Endodermal cell (in vitro differentiated cells): ENCODE results near the gene RHEX. TPM values are rescaled to one million over a fixed set of nuclear protein-coding genes. Genes with fewer than 3 reads are reported as not detected.

Experiments used
- DNase-seq: peaks from one replicate; pipeline ENCODE4 v3.0.0-alpha.2; 2017
- H3K27ac ChIP-seq: 2 replicates; pipeline ENCODE4 v1.5.1; 2013; ENCODE audit warnings: mild to moderate bottlenecking, low read depth, low read length, moderate library complexity
- H3K27me3 ChIP-seq: 2 replicates; pipeline ENCODE4 v1.6.1; 2013; ENCODE audit warnings: mild to moderate bottlenecking, low read length, moderate library complexity; ENCODE audit not compliant: insufficient read depth, control insufficient read depth, poor library complexity, severe bottlenecking
- H3K36me3 ChIP-seq: 2 replicates; pipeline ENCODE4 v1.7.0; 2013; ENCODE audit warnings: mild to moderate bottlenecking, low read length, moderate library complexity; ENCODE audit not compliant: control insufficient read depth, insufficient read depth
- H3K4me1 ChIP-seq: one replicate; pipeline ENCODE4 v1.7.0; 2013; ENCODE audit warnings: low read length; ENCODE audit not compliant: control insufficient read depth, insufficient read depth
- H3K4me3 ChIP-seq: 2 replicates; pipeline ENCODE4 v1.5.1; 2013; ENCODE audit warnings: mild to moderate bottlenecking, low read length, moderate library complexity
- H3K9ac ChIP-seq: 2 replicates; pipeline ENCODE4 v1.6.1; 2013; ENCODE audit warnings: mild to moderate bottlenecking, low read length, moderate library complexity; ENCODE audit not compliant: poor library complexity, severe bottlenecking; ENCODE audit errors: extremely low read depth
- H3K9me3 ChIP-seq: 2 replicates; pipeline ENCODE4 v1.6.1; 2013; ENCODE audit warnings: mild to moderate bottlenecking, low read length, moderate library complexity; ENCODE audit not compliant: control insufficient read depth
- H3K27ac Mint-ChIP-seq: 2 replicates; pipeline ENCODE4 v1.8.0; 2020; ENCODE audit warnings: mixed read lengths
- H3K27me3 Mint-ChIP-seq: 2 replicates; pipeline ENCODE4 v1.8.0; 2021; ENCODE audit warnings: mild to moderate bottlenecking, mixed read lengths; ENCODE audit not compliant: insufficient read depth
- H3K36me3 Mint-ChIP-seq: 2 replicates; pipeline ENCODE4 v1.8.0; 2020; ENCODE audit warnings: low read depth, mixed read lengths
- H3K4me1 Mint-ChIP-seq: 2 replicates; pipeline ENCODE4 v1.8.0; 2020; ENCODE audit warnings: mixed read lengths
- H3K4me3 Mint-ChIP-seq: 2 replicates; pipeline ENCODE4 v1.8.0; 2020; ENCODE audit warnings: mild to moderate bottlenecking, moderate library complexity, mixed read lengths
- H3K9me3 Mint-ChIP-seq: 2 replicates; pipeline ENCODE4 v1.8.0; 2020; ENCODE audit warnings: mild to moderate bottlenecking, mixed read lengths
- WGBS, 2 experiments: methylation state at CpG; one replicate each; pipeline versions ENCODE4 v1.1.5 to v1.1.7; 2013; ENCODE audit warnings: missing lambda C conversion rate in 2 of 2, mixed read lengths in 1 of 2; ENCODE audit not compliant: insufficient coverage in 1 of 2, insufficient read length in 1 of 2; 5-methylcytosine and 5-hydroxymethylcytosine counted together
- total RNA-seq, 2 donors: library from RNA; stranded (reverse); fragmentation: NEBNext Ultra II Directional in 1 of 2; extraction: Animal tissue kit (Norgen Biotek cat#: 25700) in 1 of 2; gene quantifications; 2 replicates in 1 of 2; 3 replicates in 1 of 2; pipeline ENCODE4 v1.2.1, GENCODE V29; 2021
- TF ChIP-seq, protein P1 (sequence below): fragments of 200-600 bp; sonication (generic); conservative IDR thresholded peaks from 2 replicates; pipeline ENCODE4 v1.5.0; 2021; ENCODE audit warnings: antibody characterized with exemption, mild to moderate bottlenecking

Gene RHEX
- total RNA-seq, 2 donors from 2014 or later: not detected

GRCh38 chr1:206068314-206068713 lies 15.3 kb downstream of the RHEX start:
- H3K4me1 ChIP-seq: no peaks in the 10 kb centered on the region
- H3K4me3 ChIP-seq: no peak overlapping the region
- Mint-ChIP-seq H3K4me3 (no peak overlapping the region), H3K4me1 (peaks cover 12% of the 10 kb centered on the region), H3K27ac (no peak overlapping the region), H3K36me3 (no peaks in the 10 kb centered on the region), H3K9me3 (peaks cover 12% of the 10 kb centered on the region), H3K27me3 (no peaks in the 10 kb centered on the region)
- H3K9me3 ChIP-seq: no peaks in the 10 kb centered on the region
- H3K36me3 ChIP-seq: no peaks in the 10 kb centered on the region
- TF ChIP-seq, protein P1, sequence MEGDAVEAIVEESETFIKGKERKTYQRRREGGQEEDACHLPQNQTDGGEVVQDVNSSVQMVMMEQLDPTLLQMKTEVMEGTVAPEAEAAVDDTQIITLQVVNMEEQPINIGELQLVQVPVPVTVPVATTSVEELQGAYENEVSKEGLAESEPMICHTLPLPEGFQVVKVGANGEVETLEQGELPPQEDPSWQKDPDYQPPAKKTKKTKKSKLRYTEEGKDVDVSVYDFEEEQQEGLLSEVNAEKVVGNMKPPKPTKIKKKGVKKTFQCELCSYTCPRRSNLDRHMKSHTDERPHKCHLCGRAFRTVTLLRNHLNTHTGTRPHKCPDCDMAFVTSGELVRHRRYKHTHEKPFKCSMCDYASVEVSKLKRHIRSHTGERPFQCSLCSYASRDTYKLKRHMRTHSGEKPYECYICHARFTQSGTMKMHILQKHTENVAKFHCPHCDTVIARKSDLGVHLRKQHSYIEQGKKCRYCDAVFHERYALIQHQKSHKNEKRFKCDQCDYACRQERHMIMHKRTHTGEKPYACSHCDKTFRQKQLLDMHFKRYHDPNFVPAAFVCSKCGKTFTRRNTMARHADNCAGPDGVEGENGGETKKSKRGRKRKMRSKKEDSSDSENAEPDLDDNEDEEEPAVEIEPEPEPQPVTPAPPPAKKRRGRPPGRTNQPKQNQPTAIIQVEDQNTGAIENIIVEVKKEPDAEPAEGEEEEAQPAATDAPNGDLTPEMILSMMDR: no peak
- no peak overlapping the region for H3K9ac ChIP-seq
- DNase-seq: no peak
- no peaks in the 10 kb centered on the region for H3K27me3 ChIP-seq
- no peak overlapping the region for H3K27ac ChIP-seq
- WGBS, 2 experiments: 85 to 88% methylated on average over 1 of the region's 1 CpG

GRCh38 chr1:206070627-206071304 lies 17.8 kb downstream of the RHEX start:
- Mint-ChIP-seq H3K4me1 (peaks cover 24% of the 10 kb centered on the region), H3K27me3 (no peaks in the 10 kb centered on the region), H3K9me3 (peaks cover under 1% of the 10 kb centered on the region), H3K4me3 (no peak overlapping the region), H3K27ac (no peak overlapping the region), H3K36me3 (no peaks in the 10 kb centered on the region)
- Histone ChIP-seq H3K4me1 (no peaks in the 10 kb centered on the region), H3K9me3 (no peaks in the 10 kb centered on the region), H3K9ac (no peak overlapping the region), H3K27me3 (no peaks in the 10 kb centered on the region), H3K27ac (no peak overlapping the region), H3K4me3 (no peak overlapping the region), H3K36me3 (no peaks in the 10 kb centered on the region)
- peak; percentile 18 for DNase-seq
- 96 to 98% methylated on average over 7 to 9 of the region's 9 CpGs for WGBS, 2 experiments
- TF ChIP-seq, protein P1: no peak

GRCh38 chr1:206074839-206075238 lies 21.9 kb downstream of the RHEX start:
- Mint-ChIP-seq H3K27me3 (no peaks in the 10 kb centered on the region), H3K4me3 (no peak overlapping the region), H3K9me3 (no peaks in the 10 kb centered on the region), H3K36me3 (no peaks in the 10 kb centered on the region), H3K4me1 (peaks cover 15% of the 10 kb centered on the region), H3K27ac (no peak overlapping the region)
- no peaks in the 10 kb centered on the region for H3K36me3 ChIP-seq
- TF ChIP-seq, protein P1: peak; percentile 42
- H3K27me3 ChIP-seq: no peaks in the 10 kb centered on the region
- no peaks in the 10 kb centered on the region for H3K4me1 ChIP-seq
- H3K9ac ChIP-seq: no peak overlapping the region
- H3K4me3 ChIP-seq: no peak overlapping the region
- no peak overlapping the region for H3K27ac ChIP-seq
- WGBS, 2 experiments: 67 to 75% methylated on average over 2 to 3 of the region's 3 CpGs
- H3K9me3 ChIP-seq: no peaks in the 10 kb centered on the region
- peak; percentile 71 for DNase-seq
